HepG2 (cell line): ENCODE results near the gene TNFAIP8L1. TPM values are rescaled to one million over a fixed set of nuclear protein-coding genes. Genes with fewer than 3 reads are reported as not detected.

Experiments used
- CHCHD3 ChIP-seq: sonication (generic); formaldehyde crosslinking; IDR thresholded peaks from 2 replicates; pipeline ENCODE4 v1.8.0; 2022; ENCODE audit warnings: mild to moderate bottlenecking, missing genetic modification reagents, moderate library complexity
- IRX3 ChIP-seq: sonication (generic); formaldehyde crosslinking; IDR thresholded peaks from 2 replicates; pipeline ENCODE4 v1.8.1; 2023; ENCODE audit warnings: mild to moderate bottlenecking, low read depth, missing genetic modification reagents, borderline replicate concordance
- KAT8 ChIP-seq: IDR thresholded peaks from 2 replicates; pipeline ENCODE4 v1.6.1; 2016; ENCODE audit warnings: missing genetic modification reagents, missing compliant biosample characterization
- MEF2D ChIP-seq: sonication (generic); formaldehyde crosslinking; IDR thresholded peaks from 2 replicates; pipeline ENCODE4 v1.5.1; 2020; ENCODE audit warnings: mild to moderate bottlenecking, missing genetic modification reagents
- PAXIP1 ChIP-seq: sonication (generic); formaldehyde crosslinking; conservative IDR thresholded peaks from 2 replicates; pipeline ENCODE4 v1.4.0; 2020; ENCODE audit warnings: mild to moderate bottlenecking, missing genetic modification reagents, moderate library complexity
- RBAK ChIP-seq: sonication (generic); formaldehyde crosslinking; IDR thresholded peaks from 2 replicates; pipeline ENCODE4 v1.5.1; 2020; ENCODE audit warnings: mild to moderate bottlenecking, missing genetic modification reagents
- SAP130 ChIP-seq: IDR thresholded peaks from 2 replicates; pipeline ENCODE4 v1.6.1; 2016; ENCODE audit warnings: low read depth
- STAG1 ChIP-seq: sonication (generic); formaldehyde crosslinking; IDR thresholded peaks from 2 replicates; pipeline ENCODE4 v1.4.0; 2020; ENCODE audit warnings: missing genetic modification reagents
- TFAP4 ChIP-seq: sonication (generic); IDR thresholded peaks from 2 replicates; pipeline ENCODE4 v1.6.1; 2016; ENCODE audit warnings: low read depth, borderline replicate concordance
- TFE3 ChIP-seq: IDR thresholded peaks from 2 replicates; pipeline ENCODE4 v1.6.1; 2016
- ZBTB10 ChIP-seq: sonication (generic); formaldehyde crosslinking; IDR thresholded peaks from 2 replicates; pipeline ENCODE4 v1.4.0; 2020; ENCODE audit warnings: missing genetic modification reagents, borderline replicate concordance
- ZKSCAN5 ChIP-seq: sonication (generic); formaldehyde crosslinking; IDR thresholded peaks from 2 replicates; pipeline ENCODE4 v1.5.1; 2020; ENCODE audit warnings: mild to moderate bottlenecking, missing genetic modification reagents
- ZNF263 ChIP-seq: sonication (generic); formaldehyde crosslinking; IDR thresholded peaks from 2 replicates; pipeline ENCODE4 v1.4.0; 2020; ENCODE audit warnings: missing genetic modification reagents
- ZNF296 ChIP-seq: sonication (generic); formaldehyde crosslinking; conservative IDR thresholded peaks from 2 replicates; pipeline ENCODE4 v1.5.0; 2020; ENCODE audit warnings: mild to moderate bottlenecking, missing genetic modification reagents
- ZNF335 ChIP-seq: sonication (generic); formaldehyde crosslinking; IDR thresholded peaks from 2 replicates; pipeline ENCODE4 v1.4.0; 2020; ENCODE audit warnings: missing genetic modification reagents
- ZNF446 ChIP-seq: sonication (generic); formaldehyde crosslinking; IDR thresholded peaks from 2 replicates; pipeline ENCODE4 v1.5.0; 2020; ENCODE audit warnings: mild to moderate bottlenecking, missing genetic modification reagents
- ZNF460 ChIP-seq: sonication (generic); formaldehyde crosslinking; IDR thresholded peaks from 2 replicates; pipeline ENCODE4 v1.5.1; 2020; ENCODE audit warnings: missing genetic modification reagents, mild to moderate bottlenecking, borderline replicate concordance
- ZNF496 ChIP-seq: sonication (generic); formaldehyde crosslinking; IDR thresholded peaks from 2 replicates; pipeline ENCODE4 v1.8.1; 2023; ENCODE audit warnings: mild to moderate bottlenecking, moderate library complexity, missing genetic modification reagents; ENCODE audit not compliant: insufficient replicate concordance
- ZNF501 ChIP-seq: sonication (generic); formaldehyde crosslinking; IDR thresholded peaks from 2 replicates; pipeline ENCODE4 v1.5.1; 2020; ENCODE audit warnings: mild to moderate bottlenecking, moderate library complexity, missing genetic modification reagents
- ZNF598 ChIP-seq: sonication (generic); formaldehyde crosslinking; IDR thresholded peaks from 2 replicates; pipeline ENCODE4 v1.5.1; 2020; ENCODE audit warnings: mild to moderate bottlenecking, missing genetic modification reagents, borderline replicate concordance
- ZNF891 ChIP-seq: sonication (generic); formaldehyde crosslinking; IDR thresholded peaks from 2 replicates; pipeline ENCODE4 v1.5.0; 2020; ENCODE audit warnings: mild to moderate bottlenecking, missing genetic modification reagents
- polyA plus RNA-seq, 8 experiments: library from polyadenylated mRNA; depleted of rRNA in 3 of 8; stranded (reverse) in 7 of 8; unstranded in 1 of 8; fragments of >200 nt; fragmentation: Illumina TruSeq in 4 of 8; extraction: Trizol in 4 of 8; gene quantifications; 2 replicates each; pipeline versions ENCODE4 v1.2.1 to v1.2.3, GENCODE V29; 2011 to 2016; ENCODE audit warnings: low read depth in 4 of 8, missing spikeins in 1 of 8, mixed read lengths in 1 of 8; ENCODE audit not compliant: insufficient read depth in 1 of 8
- total RNA-seq, 5 experiments: library from RNA; depleted of rRNA; stranded (reverse); fragments of >200 nt; fragmentation: Illumina TruSeq; extraction: Trizol; gene quantifications; 2 replicates each; pipeline ENCODE4 v1.2.3, GENCODE V29; 2016; ENCODE audit warnings: low read depth in 1 of 5

Gene TNFAIP8L1
- total and polyA plus RNA-seq, 2 of the 13 experiments (the other 11 are each of a cell fraction or from before 2014, with no cell fraction given) = 13.4 to 21.4 TPM

GRCh38 chr19:4639531-4640246 lies 373 bp downstream of the TNFAIP8L1 start (continued):
- peak; percentile 39; the same call in 1 of the 2 replicates for TF ChIP-seq MEF2D (CRISPR knock-in tag)
- peak; percentile 32; the same call in 1 of the 2 replicates for TF ChIP-seq TFAP4
- peak; percentile 28; the same call in 1 of the 2 replicates for TF ChIP-seq ZNF891
- TF ChIP-seq SAP130 = peak; percentile 64
- 0 out of 2 replicates have a peak, but pooled peaks have one; percentile 24 for TF ChIP-seq ZNF263 (CRISPR knock-in tag)
- peak; percentile 39; the same call in 1 of the 2 replicates for TF ChIP-seq PAXIP1 (CRISPR knock-in tag)
- no peak for TF ChIP-seq ZNF446 (CRISPR knock-in tag)
- 0 out of 2 replicates have a peak, but pooled peaks have one; percentile 36 for TF ChIP-seq ZKSCAN5 (CRISPR knock-in tag)
- no peak for TF ChIP-seq ZNF496 (CRISPR knock-in tag)
- TF ChIP-seq ZBTB10 (CRISPR knock-in tag) = peak; percentile 65; the same call in 1 of the 2 replicates
- 0 out of 2 replicates have a peak, but pooled peaks have one; percentile 15 for TF ChIP-seq RBAK
- TF ChIP-seq ZNF501 (CRISPR knock-in tag) = peak; percentile 66; the same call in 1 of the 2 replicates
- TF ChIP-seq TFE3 (CRISPR knock-in tag) = no peak
- TF ChIP-seq IRX3 (CRISPR knock-in tag) = peak; percentile 68; the same call in 1 of the 2 replicates
- TF ChIP-seq ZNF296 = peak; percentile 59; the same call in 1 of the 2 replicates
- no peak for TF ChIP-seq KAT8 (CRISPR knock-in tag)
- TF ChIP-seq CHCHD3 = 0 out of 2 replicates have a peak, but pooled peaks have one; percentile 56
- TF ChIP-seq STAG1 (CRISPR knock-in tag) = no peak
- TF ChIP-seq ZNF598 (CRISPR knock-in tag) = peak; percentile 78; the same call in 1 of the 2 replicates
- no peak for TF ChIP-seq ZNF335 (CRISPR knock-in tag)
- no peak for TF ChIP-seq ZNF460 (CRISPR knock-in tag)
